K562 (cell line): ENCODE measurements around the gene OR9A2. TPM values are rescaled to one million over a fixed set of nuclear protein-coding genes. Genes with fewer than 3 reads are reported as not detected.

Source experiments
- ATAC-seq: fragments of 200-7000 bp; cut with Tn5 transposase; 3 replicates; pipeline ENCODE4 v1.9.1; 2020; ENCODE audit warnings: moderate library complexity
- BruUV-seq: library from RNA; stranded (reverse); fragments of 400-500 nt; replicated peaks from 2 replicates; lab custom pipeline; 2021; lab: Mats Ljungman, UMichigan
- CTCF ChIA-PET: fragments of 300-600 bp; formaldehyde crosslinking; extraction: SDS; loops from one replicate; lab custom pipeline; 2021; ENCODE audit warnings: low intra/inter-chr PET ratio; lab: Yijun Ruan, JAX
- POLR2A ChIA-PET: fragments of 300-600, 350-650 bp; sonication (Branson Sonifier 250); formaldehyde crosslinking; extraction: SDS; loops from one replicate; lab custom pipeline; 2021; ENCODE audit warnings: antibody characterized with exemption, inconsistent platforms; lab: Yijun Ruan, JAX
- DNase-seq, 4 experiments: peaks; one replicate each; pipeline versions ENCODE4 v3.0.0 to v3.0.0-alpha.2; 2011 to 2018; ENCODE audit warnings: low spot score in 3 of 4, mixed read lengths in 3 of 4; ENCODE audit errors: extremely low read depth in 1 of 4
- FAIRE-seq: peaks from 2 replicates; lab custom pipeline; 2011; peaks lifted over from hg19 to GRCh38; lab: Jason Lieb, UNC
- H2AFZ ChIP-seq: 2 replicates; pipeline ENCODE4 v1.6.0; 2011; ENCODE audit warnings: low read depth, low read length, control low read depth, inconsistent platforms
- H3K27ac ChIP-seq: fragments of 200-600 bp; 3 replicates; pipeline ENCODE4 v1.8.0; 2011; ENCODE audit warnings: low read depth, mild to moderate bottlenecking, control low read depth, inconsistent platforms, low read length, moderate library complexity, mixed read lengths; ENCODE audit errors: extremely low read depth
- H3K27me3 ChIP-seq, 2 experiments: fragments of 300-600 bp in 1 of 2; 2 replicates in 1 of 2; 3 replicates in 1 of 2; pipeline versions ENCODE4 v1.6.0 to v1.8.0; 2011; ENCODE audit warnings: inconsistent platforms in 2 of 2, low read length in 2 of 2, mild to moderate bottlenecking in 1 of 2, mixed read lengths in 1 of 2, moderate library complexity in 1 of 2; ENCODE audit not compliant: control insufficient read depth in 2 of 2, insufficient read depth in 2 of 2
- H3K36me3 ChIP-seq: fragments of 300-600 bp; 3 replicates; pipeline ENCODE4 v1.8.0; 2011; ENCODE audit warnings: mild to moderate bottlenecking, low read length, inconsistent platforms; ENCODE audit not compliant: control insufficient read depth, insufficient read depth
- H3K4me1 ChIP-seq, 2 experiments: fragments of 200-600 bp in 1 of 2; replicated peaks in 1 of 2; 2 replicates in 1 of 2; 3 replicates in 1 of 2; pipeline versions ENCODE4 v1.5.1 to v1.8.0; 2011; ENCODE audit warnings: inconsistent platforms in 2 of 2, low read length in 2 of 2, mild to moderate bottlenecking in 1 of 2, mixed read lengths in 1 of 2, moderate library complexity in 1 of 2; ENCODE audit not compliant: control insufficient read depth in 2 of 2, insufficient read depth in 2 of 2
- H3K4me2 ChIP-seq: 2 replicates; pipeline ENCODE4 v1.6.1; 2011; ENCODE audit warnings: low read length, control low read depth, inconsistent platforms, mixed read lengths; ENCODE audit not compliant: insufficient read depth
- H3K4me3 ChIP-seq: fragments of 200-600 bp; sonication (generic), shearing (Covaris generic); 2 replicates; pipeline ENCODE4 v1.5.1; 2016; ENCODE audit warnings: control low read depth, inconsistent platforms
- H3K79me2 ChIP-seq: fragments of 200-600 bp; 3 replicates; pipeline ENCODE4 v1.8.0; 2011; ENCODE audit warnings: low read length, inconsistent platforms; ENCODE audit not compliant: control insufficient read depth, insufficient read depth
- H3K9ac ChIP-seq, 2 experiments: 2 replicates each; pipeline versions ENCODE4 v1.6.0 to v1.6.1; 2011; ENCODE audit warnings: low read depth in 2 of 2, low read length in 2 of 2, control low read depth in 1 of 2, inconsistent platforms in 1 of 2, mild to moderate bottlenecking in 1 of 2, mixed read lengths in 1 of 2; ENCODE audit not compliant: insufficient read depth in 1 of 2
- H3K9me1 ChIP-seq: one replicate; pipeline ENCODE4 v1.6.0; 2011; ENCODE audit warnings: inconsistent platforms, mild to moderate bottlenecking, low read length, moderate library complexity; ENCODE audit not compliant: control insufficient read depth, insufficient read depth
- H3K9me3 ChIP-seq: replicated peaks from 2 replicates; pipeline ENCODE4 v1.5.1; 2011; ENCODE audit warnings: low read depth, low read length, inconsistent platforms; ENCODE audit not compliant: control insufficient read depth, insufficient read depth
- H4K20me1 ChIP-seq: replicated peaks from 2 replicates; pipeline ENCODE4 v1.6.1; 2011; ENCODE audit warnings: low read length, inconsistent platforms, mixed read lengths; ENCODE audit not compliant: control insufficient read depth, insufficient read depth
- ASH1L ChIP-seq: fragments of 450-650 bp; IDR thresholded peaks from 2 replicates; pipeline ENCODE4 v1.6.1; 2018; ENCODE audit warnings: borderline replicate concordance, mild to moderate bottlenecking, low read depth; ENCODE audit not compliant: partially characterized antibody
- CREB3 ChIP-seq: fragments of 450-650 bp; conservative IDR thresholded peaks from 2 replicates; pipeline ENCODE4 v1.6.1; 2016; ENCODE audit warnings: missing genetic modification characterization, low read depth, mild to moderate bottlenecking, missing compliant biosample characterization, moderate library complexity
- HES1 ChIP-seq: fragments of 450-650 bp; IDR thresholded peaks from 2 replicates; pipeline ENCODE4 v1.6.1; 2016; ENCODE audit warnings: low read depth, mild to moderate bottlenecking, moderate library complexity
- MITF ChIP-seq: IDR thresholded peaks from 2 replicates; pipeline ENCODE4 v1.6.1; 2014; ENCODE audit warnings: antibody characterized with exemption
- NRF1 ChIP-seq, 2 experiments: fragments of 450-650 bp; IDR thresholded peaks in 1 of 2; conservative IDR thresholded peaks in 1 of 2; 2 replicates each; pipeline ENCODE4 v1.6.1; 2014; ENCODE audit warnings: mild to moderate bottlenecking in 2 of 2
- PRDM10 ChIP-seq: fragments of 450-650 bp; IDR thresholded peaks from 2 replicates; pipeline ENCODE4 v1.6.1; 2018; ENCODE audit not compliant: partially characterized antibody
- PREB ChIP-seq: sonication (generic); formaldehyde crosslinking; IDR thresholded peaks from 2 replicates; pipeline ENCODE4 v1.8.1; 2023; ENCODE audit warnings: mild to moderate bottlenecking, missing genetic modification reagents
- SMC3 ChIP-seq: conservative IDR thresholded peaks from 2 replicates; pipeline ENCODE4 v1.6.1; 2011; ENCODE audit warnings: low read depth, low read length, improper control_type of control experiment; ENCODE audit not compliant: insufficient read depth
- TRIM28 ChIP-seq: fragments of 450-650 bp; IDR thresholded peaks from 2 replicates; pipeline ENCODE4 v1.6.1; 2017
- ZNF174 ChIP-seq: fragments of 250-450 bp; sonication (Bioruptor Pico); IDR thresholded peaks from 2 replicates; pipeline ENCODE4 v1.4.0; 2020; ENCODE audit warnings: mild to moderate bottlenecking
- ZNF217 ChIP-seq: sonication (generic); formaldehyde crosslinking; IDR thresholded peaks from 2 replicates; pipeline ENCODE4 v1.8.0; 2022; ENCODE audit warnings: mild to moderate bottlenecking, missing genetic modification reagents
- ZNF511 ChIP-seq: sonication (generic); formaldehyde crosslinking; IDR thresholded peaks from 2 replicates; pipeline ENCODE4 v1.8.0; 2022; ENCODE audit warnings: mild to moderate bottlenecking, missing genetic modification reagents
- ZNF561 ChIP-seq: fragments of 450-650 bp; formaldehyde crosslinking; conservative IDR thresholded peaks from 2 replicates; pipeline ENCODE4 v1.4.0; 2020; ENCODE audit warnings: mild to moderate bottlenecking, moderate library complexity
- ZNF644 ChIP-seq: fragments of 200-800 bp; sonication (Bioruptor generic); IDR thresholded peaks from 2 replicates; pipeline ENCODE4 v1.6.1; 2016; ENCODE audit warnings: low read depth, missing genetic modification characterization, missing compliant biosample characterization
- ZNF707 ChIP-seq: fragments of 250-450 bp; sonication (Bioruptor Pico); conservative IDR thresholded peaks from 2 replicates; pipeline ENCODE4 v1.8.0; 2022; ENCODE audit warnings: inconsistent platforms, mild to moderate bottlenecking, moderate library complexity
- in situ Hi-C: fragments of 300-500 bp; cut with MboI; formaldehyde crosslinking; loops from 4 replicates; pipeline ENCODE4 v1.15.0; 2018; ENCODE audit warnings: inconsistent platforms, mixed read lengths
- intact Hi-C: fragments of 100-400 bp; cut with micrococcal nuclease; formaldehyde crosslinking; loops from 2 replicates; pipeline ENCODE4 v1.14.2; 2022
- polyA plus RNA-seq, 8 experiments: library from polyadenylated mRNA; depleted of rRNA in 4 of 8; stranded (reverse) in 5 of 8; unstranded in 3 of 8; fragments of >200 nt; fragmentation: Nextera tagmentation in 2 of 8; fragmentation: Illumina TruSeq in 1 of 8; extraction: Ambion mirVana in 2 of 8; extraction: Trizol in 1 of 8; gene quantifications; 2 replicates each; pipeline versions ENCODE4 v1.2.1 to v1.2.3, GENCODE V29; 2011 to 2014; ENCODE audit warnings: inconsistent platforms in 1 of 8, missing spikeins in 1 of 8
- total RNA-seq, 7 experiments: library from RNA; depleted of rRNA in 6 of 7; stranded (reverse); fragments of >200 nt in 6 of 7; fragmentation: Illumina TruSeq in 2 of 7; extraction: Trizol in 2 of 7; gene quantifications; 2 replicates each; pipeline versions ENCODE4 v1.2.1 to v1.2.3, GENCODE V29; 2011 to 2021; ENCODE audit warnings: low replicate concordance in 1 of 7

Gene OR9A2
- total and polyA plus RNA-seq, 9 of the 15 experiments (the other 6 are each of a cell fraction or from before 2014, with no cell fraction given): not detected

- FAIRE-seq (no peak), DNase-seq (no peak), ATAC-seq (no peak)
- Histone ChIP-seq H2AFZ (no peak overlapping the region), H3K4me3 (no peak overlapping the region), H4K20me1 (no peaks in the 10 kb centered on the region), H3K9ac (no peak overlapping the region), H3K9me1 (no peaks in the 10 kb centered on the region), H3K9me3 (no peaks in the 10 kb centered on the region), H3K4me1 (no peaks in the 10 kb centered on the region), H3K36me3 (no peaks in the 10 kb centered on the region), H3K27ac (no peak overlapping the region), H3K4me2 (no peak overlapping the region), H3K79me2 (no peaks in the 10 kb centered on the region), H3K27me3 (peaks cover 1 to 9% of the 10 kb centered on the region in 2 experiments; a peak in 2 of 5 replicates)
- ChIA-PET CTCF (no interaction called here), POLR2A (no interaction called here)
- in situ Hi-C loops (loop anchor here (10.0 to 25.0 kb wide), 2 partner anchors 286 to 382 kb away; no protein-coding TSS in a partner anchor), intact Hi-C loops (no loop called here)
- no TSS peak for BruUV-seq
- TF ChIP-seq ASH1L (no peak), ZNF707 (CRISPR knock-in tag) (no peak), TRIM28 (no peak), NRF1 (conservative IDR thresholded peaks at IDR 0.05 in 1 of 2, IDR thresholded peaks at IDR 0.05 in 1 of 2) (no peak), ZNF217 (no peak), SMC3 (no peak), ZNF174 (CRISPR knock-in tag) (no peak), MITF (no peak), PREB (CRISPR knock-in tag) (no peak), ZNF644 (tag) (no peak), PRDM10 (no peak), ZNF511 (CRISPR knock-in tag) (no peak), HES1 (no peak), CREB3 (tag) (no peak), ZNF561 (no peak)
These were observed 8.0 kb downstream of the OR9A2 start for GRCh38 chr7:143018931-143019330.
